B cell (primary cell): ENCODE measurements around the gene SYNGR3.

Experiments used
- CTCF ChIP-seq: fragments of 200-600 bp; IDR thresholded peaks from one replicate; pipeline ENCODE4 v1.8.0; 2022; ENCODE audit warnings: antibody characterized with exemption, mild to moderate bottlenecking
- EZH2 ChIP-seq: IDR thresholded peaks from 2 replicates; pipeline ENCODE4 v1.6.1; 2012; ENCODE audit warnings: borderline replicate concordance, low read depth, mild to moderate bottlenecking, moderate library complexity, low read length; ENCODE audit not compliant: insufficient read depth, poor library complexity, severe bottlenecking

DNA sequence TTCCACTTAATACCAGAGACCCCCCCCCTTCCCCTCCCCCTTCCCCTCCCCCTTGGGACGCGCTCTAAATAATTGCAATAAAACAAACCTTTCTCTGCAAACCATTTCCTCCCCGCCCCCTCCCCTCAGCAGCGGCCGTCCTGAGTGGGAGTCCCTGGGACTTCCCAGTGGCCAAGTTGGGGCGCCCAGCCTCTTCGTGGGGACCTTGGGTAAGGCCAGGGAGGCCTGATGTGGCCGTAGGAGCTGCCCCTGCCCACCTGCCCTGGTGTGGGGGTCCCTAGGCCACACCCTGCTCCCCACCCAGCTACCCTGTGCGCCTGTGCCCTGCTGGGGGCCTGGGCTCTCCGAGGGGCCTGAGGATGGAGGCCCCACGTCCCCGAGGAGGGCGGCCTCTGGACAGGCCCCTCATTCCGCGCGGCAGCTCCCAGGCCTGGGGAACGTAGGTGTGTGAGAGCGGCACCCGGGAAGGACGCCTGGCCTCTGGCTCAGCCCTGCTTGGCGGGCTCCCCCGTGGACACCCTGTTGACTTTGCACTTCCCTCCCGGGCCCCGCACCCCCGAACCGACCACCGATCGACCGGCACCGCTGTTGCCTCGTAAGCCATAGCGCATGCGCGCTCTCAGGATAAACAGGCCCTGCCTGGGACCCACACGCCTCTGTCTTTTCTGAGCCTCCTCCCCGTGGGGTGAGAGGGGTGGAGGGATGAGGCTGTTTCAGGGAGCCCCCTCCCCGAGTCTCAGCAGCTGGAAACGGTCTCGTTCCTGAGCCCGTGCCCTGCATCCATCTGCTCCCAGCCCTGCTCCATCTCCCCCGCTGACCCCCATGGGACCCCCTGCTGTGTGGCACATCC lies 48.8 kb downstream of the SYNGR3 start:
- TF ChIP-seq CTCF (no peak), EZH2 (no peak)
